ENCODE results near the gene POLR3E. TPM values are rescaled to one million over a fixed set of nuclear protein-coding genes. Genes with fewer than 3 reads are reported as not detected.

POLR3E gene
- total RNA-seq, 1 experiment from 2014 or later, result 69.8 TPM

DNA sequence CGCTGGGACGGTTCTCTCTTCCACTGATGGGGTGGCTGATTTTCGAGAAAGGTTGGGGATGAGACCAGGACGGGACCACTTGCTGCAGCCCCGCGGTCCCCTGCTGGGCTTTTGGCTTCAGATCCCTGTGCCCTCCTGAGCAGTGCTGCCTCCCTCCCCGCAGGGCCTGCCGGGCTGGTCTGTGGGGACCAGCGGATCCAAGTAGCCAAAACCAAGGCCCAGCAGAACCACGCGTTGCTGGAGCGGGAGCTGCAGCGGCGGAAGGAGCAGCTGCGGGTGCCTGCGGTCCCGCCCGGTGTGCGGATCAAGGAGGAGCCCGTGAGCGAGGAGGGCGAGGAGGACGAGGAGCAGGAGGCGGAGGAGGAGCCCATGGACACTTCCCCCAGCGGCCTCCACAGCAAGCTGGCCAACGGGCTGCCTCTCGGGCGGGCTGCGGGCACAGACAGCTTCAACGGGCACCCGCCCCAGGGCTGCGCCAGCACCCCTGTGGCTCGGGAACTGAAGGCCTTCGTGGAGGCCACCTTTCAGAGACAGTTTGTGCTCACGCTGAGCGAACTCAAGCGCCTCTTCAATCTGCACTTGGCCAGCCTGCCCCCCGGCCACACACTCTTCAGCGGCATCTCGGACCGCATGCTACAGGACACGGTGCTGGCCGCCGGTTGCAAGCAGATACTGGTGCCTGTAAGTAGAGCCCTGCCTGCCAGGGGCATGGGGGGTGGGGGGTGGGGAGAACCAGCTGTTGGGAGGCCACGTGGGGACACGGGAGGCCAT, 28.6 kb downstream of the POLR3E start:
- intact Hi-C loops (cut with micrococcal nuclease; ENCODE audit: unreplicated experiment), result no loop called here
- no peak for DNase-seq (ENCODE audit: low spot score)

DNA sequence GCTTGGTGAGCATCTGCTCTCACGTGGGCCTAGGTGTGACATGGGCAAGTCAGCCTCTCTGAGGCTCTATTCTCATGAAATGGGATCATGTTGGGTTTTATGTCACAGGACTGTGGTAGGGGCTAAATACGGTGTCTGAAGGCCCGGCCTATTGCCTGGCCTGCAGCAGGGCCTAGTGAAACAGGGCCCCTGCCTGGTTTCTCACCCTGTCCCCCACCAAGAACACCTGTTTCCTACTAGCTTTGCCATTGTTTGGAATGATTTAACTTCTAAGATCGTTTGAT, 29.1 kb downstream of the POLR3E start:
- Histone ChIP-seq H3K4me3 (ENCODE audit: low read depth, low read length, poor library complexity, severe bottlenecking) (no peak overlapping the region), H3K9me3 (ENCODE audit: low read depth, low read length, poor library complexity, severe bottlenecking) (no peaks in the 10 kb centered on the region), H3K36me3 (ENCODE audit: insufficient read depth, low read length, poor library complexity, severe bottlenecking) (peaks cover 39% of the 10 kb centered on the region), H3K27me3 (replicated peaks; ENCODE audit: insufficient read depth, low read depth, low read length, poor library complexity) (no peaks in the 10 kb centered on the region), H3K4me1 (ENCODE audit: insufficient read depth, low read length, poor library complexity, severe bottlenecking) (no peaks in the 10 kb centered on the region), H3K27ac (ENCODE audit: low read depth, low read length, poor library complexity, severe bottlenecking) (no peak overlapping the region)
- DNase-seq (ENCODE audit: low spot score), result no peak
- POLR2A ChIA-PET (ENCODE audit: low non-redundant PET), result no interaction called here
- intact Hi-C loops (cut with micrococcal nuclease; ENCODE audit: unreplicated experiment), result no loop called here
- no peak for TF ChIP-seq EZH2 (IDR thresholded peaks at IDR 0.05; ENCODE audit: borderline replicate concordance, low read depth, low read length, poor library complexity, severe bottlenecking)
- TF ChIP-seq, protein P1, sequence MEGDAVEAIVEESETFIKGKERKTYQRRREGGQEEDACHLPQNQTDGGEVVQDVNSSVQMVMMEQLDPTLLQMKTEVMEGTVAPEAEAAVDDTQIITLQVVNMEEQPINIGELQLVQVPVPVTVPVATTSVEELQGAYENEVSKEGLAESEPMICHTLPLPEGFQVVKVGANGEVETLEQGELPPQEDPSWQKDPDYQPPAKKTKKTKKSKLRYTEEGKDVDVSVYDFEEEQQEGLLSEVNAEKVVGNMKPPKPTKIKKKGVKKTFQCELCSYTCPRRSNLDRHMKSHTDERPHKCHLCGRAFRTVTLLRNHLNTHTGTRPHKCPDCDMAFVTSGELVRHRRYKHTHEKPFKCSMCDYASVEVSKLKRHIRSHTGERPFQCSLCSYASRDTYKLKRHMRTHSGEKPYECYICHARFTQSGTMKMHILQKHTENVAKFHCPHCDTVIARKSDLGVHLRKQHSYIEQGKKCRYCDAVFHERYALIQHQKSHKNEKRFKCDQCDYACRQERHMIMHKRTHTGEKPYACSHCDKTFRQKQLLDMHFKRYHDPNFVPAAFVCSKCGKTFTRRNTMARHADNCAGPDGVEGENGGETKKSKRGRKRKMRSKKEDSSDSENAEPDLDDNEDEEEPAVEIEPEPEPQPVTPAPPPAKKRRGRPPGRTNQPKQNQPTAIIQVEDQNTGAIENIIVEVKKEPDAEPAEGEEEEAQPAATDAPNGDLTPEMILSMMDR (conservative IDR thresholded peaks at IDR 0.05; ENCODE audit: low read depth, low read length), result no peak
- CTCF ChIA-PET, result no interaction called here
- no TSS peak for BruUV-seq (replicated peaks)

More for the DNA sequence above, 28.6 kb downstream of the POLR3E start:
- ChIA-PET POLR2A (ENCODE audit: low non-redundant PET) (no interaction called here), CTCF (no interaction called here)
- no peaks in the 10 kb centered on the region for H3K9me3 ChIP-seq (ENCODE audit: low read depth, low read length, poor library complexity, severe bottlenecking)
- TF ChIP-seq, protein P1 (conservative IDR thresholded peaks at IDR 0.05; ENCODE audit: low read depth, low read length), result no peak
- no peak for TF ChIP-seq EZH2 (IDR thresholded peaks at IDR 0.05; ENCODE audit: borderline replicate concordance, low read depth, low read length, poor library complexity, severe bottlenecking)
- H3K36me3 ChIP-seq (ENCODE audit: insufficient read depth, low read length, poor library complexity, severe bottlenecking), result peaks cover 39% of the 10 kb centered on the region
- H3K4me3 ChIP-seq (ENCODE audit: low read depth, low read length, poor library complexity, severe bottlenecking), result no peak overlapping the region
- no TSS peak for BruUV-seq (replicated peaks)
- H3K4me1 ChIP-seq (ENCODE audit: insufficient read depth, low read length, poor library complexity, severe bottlenecking), result no peaks in the 10 kb centered on the region
- no peaks in the 10 kb centered on the region for H3K27me3 ChIP-seq (replicated peaks; ENCODE audit: insufficient read depth, low read depth, low read length, poor library complexity)
- no peak overlapping the region for H3K27ac ChIP-seq (ENCODE audit: low read depth, low read length, poor library complexity, severe bottlenecking)

DNA sequence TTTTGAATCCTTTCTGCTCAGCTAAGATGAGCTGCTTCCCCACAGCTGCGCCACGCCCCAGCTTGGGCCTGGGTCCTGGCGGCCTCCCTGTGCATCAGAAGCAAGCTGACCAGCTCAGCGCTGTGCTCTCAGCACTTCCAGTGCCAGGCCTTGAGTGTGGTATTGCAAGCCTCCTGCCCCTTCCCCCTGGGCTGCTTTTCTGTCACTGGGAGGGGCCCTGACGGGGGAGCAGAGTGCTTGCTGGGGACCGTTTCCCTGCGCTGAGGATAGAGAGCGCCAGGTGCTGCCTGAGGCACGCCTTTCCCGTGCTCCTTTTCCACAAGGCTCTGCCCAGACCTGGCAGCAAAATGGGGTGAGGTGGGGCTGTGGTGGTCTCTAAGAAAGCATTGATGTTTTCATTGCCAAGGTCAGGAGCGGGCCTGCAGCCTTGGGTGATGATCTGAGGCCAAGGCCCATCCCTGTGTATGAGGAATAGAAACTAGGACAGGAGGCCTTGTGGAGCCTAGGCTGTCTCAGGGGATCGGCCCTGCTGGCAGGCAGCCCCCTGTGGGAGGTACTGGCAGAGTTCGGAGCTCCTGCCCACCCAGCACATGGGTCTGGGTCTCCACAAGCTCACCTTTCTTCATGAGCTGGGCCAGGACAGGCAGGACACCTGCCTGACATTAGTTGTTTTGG, 29.7 kb downstream of the POLR3E start:
- Histone ChIP-seq H3K4me1 (ENCODE audit: insufficient read depth, low read length, poor library complexity, severe bottlenecking) (no peaks in the 10 kb centered on the region), H3K36me3 (ENCODE audit: insufficient read depth, low read length, poor library complexity, severe bottlenecking) (peaks cover 34% of the 10 kb centered on the region), H3K9me3 (ENCODE audit: low read depth, low read length, poor library complexity, severe bottlenecking) (no peaks in the 10 kb centered on the region), H3K27ac (ENCODE audit: low read depth, low read length, poor library complexity, severe bottlenecking) (no peak overlapping the region), H3K4me3 (ENCODE audit: low read depth, low read length, poor library complexity, severe bottlenecking) (no peak overlapping the region), H3K27me3 (replicated peaks; ENCODE audit: insufficient read depth, low read depth, low read length, poor library complexity) (no peaks in the 10 kb centered on the region)
- no TSS peak for BruUV-seq (replicated peaks)
- TF ChIP-seq EZH2 (IDR thresholded peaks at IDR 0.05; ENCODE audit: borderline replicate concordance, low read depth, low read length, poor library complexity, severe bottlenecking), result no peak
- TF ChIP-seq, protein P1 (conservative IDR thresholded peaks at IDR 0.05; ENCODE audit: low read depth, low read length), result no peak
- no peak for DNase-seq (ENCODE audit: low spot score)
- CTCF ChIA-PET, result no interaction called here
- POLR2A ChIA-PET (ENCODE audit: low non-redundant PET), result no interaction called here
- intact Hi-C loops (cut with micrococcal nuclease; ENCODE audit: unreplicated experiment), result no loop called here

All from A673 (cell line).